ENCODE measurements around the gene OAS3.

GRCh38 chr12:112938751-112939150 is 477 bp downstream of the OAS3 start:
- TF ChIP-seq CTCF (tag by site-specific recombination; IDR thresholded peaks at IDR 0.05), result no peak
- TF ChIP-seq PATZ1 (tag by site-specific recombination; IDR thresholded peaks at IDR 0.05), result no peak
- TF ChIP-seq ZFP69B (tag by site-specific recombination; IDR thresholded peaks at IDR 0.05), result no peak
- TF ChIP-seq ZNF138 (tag by site-specific recombination; IDR thresholded peaks at IDR 0.05; ENCODE audit: borderline replicate concordance), result no peak
- TF ChIP-seq REST (tag by site-specific recombination; IDR thresholded peaks at IDR 0.05), result no peak
- no peak for TF ChIP-seq ZNF146 (tag by site-specific recombination; IDR thresholded peaks at IDR 0.05)
